NAMALWA (cell line): Measurements from ENCODE around the gene TTC33.
"Not testable (repeated sequence)": the region's sequence is repeated elsewhere in the genome, so short reads cannot be mapped to it uniquely, and the experiment has no call there.

ENCODE experiments used
- DNase-seq: peaks from one replicate; pipeline ENCODE4 v3.0.0-alpha.2; 2015; ENCODE audit warnings: low spot score

The TTC33 gene

GRCh38 chr5:40779561-40779960 is 23.8 kb upstream of the TTC33 start:
- DNase-seq: no peak

- no peak for DNase-seq
Observed at GRCh38 chr5:40778133-40778532, 22.4 kb upstream of the TTC33 start.

GRCh38 chr5:40776658-40776977 is 20.9 kb upstream of the TTC33 start:
- DNase-seq: no peak

GRCh38 chr5:40775846-40776657 is 20.3 kb upstream of the TTC33 start:
- no peak for DNase-seq

GRCh38 chr5:40775085-40775845 is 19.5 kb upstream of the TTC33 start:
- no peak for DNase-seq

- DNase-seq: peak; percentile 22
Observed at GRCh38 chr5:40774623-40775022, 18.9 kb upstream of the TTC33 start.

- no peak for DNase-seq
Observed at GRCh38 chr5:40770764-40771163, 15.0 kb upstream of the TTC33 start.

- DNase-seq: no peak
Observed at GRCh38 chr5:40762705-40763104, 6.9 kb upstream of the TTC33 start.

- DNase-seq: no peak
Observed at GRCh38 chr5:40757400-40757799, 1.6 kb upstream of the TTC33 start.

GRCh38 chr5:40755093-40755406 is 711 bp downstream of the TTC33 start:
- peak; percentile 92 for DNase-seq

- DNase-seq: no peak
Observed at GRCh38 chr5:40754381-40755092, 1.2 kb downstream of the TTC33 start.

GRCh38 chr5:40746703-40747102 is 9.1 kb downstream of the TTC33 start:
- no peak for DNase-seq

- DNase-seq: no peak
Observed at GRCh38 chr5:40743771-40744170, 12.0 kb downstream of the TTC33 start.

- DNase-seq: no peak
Observed at GRCh38 chr5:40738502-40738901, 17.3 kb downstream of the TTC33 start.

GRCh38 chr5:40736103-40736875 is 19.5 kb downstream of the TTC33 start:
- peak; percentile 83 for DNase-seq

- DNase-seq: no peak
Observed at GRCh38 chr5:40735609-40736008, 20.2 kb downstream of the TTC33 start.

GRCh38 chr5:40734986-40735385 is 20.8 kb downstream of the TTC33 start:
- DNase-seq: no peak

GRCh38 chr5:40733879-40734563 is 21.7 kb downstream of the TTC33 start:
- no peak for DNase-seq

- DNase-seq: no peak
Observed at GRCh38 chr5:40733434-40733833, 22.3 kb downstream of the TTC33 start.

- DNase-seq: not testable (repeated sequence)
Observed at GRCh38 chr5:40722497-40722911, 33.3 kb downstream of the TTC33 start.

GRCh38 chr5:40720069-40720468 is 35.7 kb downstream of the TTC33 start:
- DNase-seq: no peak

- DNase-seq: no peak
Observed at GRCh38 chr5:40717281-40717680, 38.5 kb downstream of the TTC33 start.
